HG03558 (cell line): ENCODE results near the gene CASP8.
A peak's percentile ranks its signal among the peaks of the same experiment; 100 is the strongest.
"Not testable (repeated sequence)": the region's sequence is repeated elsewhere in the genome, so short reads cannot be mapped to it uniquely, and the experiment has no call there.

ENCODE experiments used
- ATAC-seq: cut with Tn5 transposase; IDR thresholded peaks from one replicate; pipeline ENCODE4 v1.9.1; 2021; ENCODE audit warnings: moderate number of reproducible peaks; ENCODE audit not compliant: unreplicated experiment; ENCODE audit errors: extremely low read depth

Gene CASP8

GRCh38 chr2:201239167-201239935 lies 21.0 kb upstream of the CASP8 start:
- ATAC-seq: not testable (repeated sequence)

- no peak for ATAC-seq
These were observed 17.6 kb upstream of the CASP8 start for GRCh38 chr2:201242571-201243277.

GRCh38 chr2:201244829-201245228 lies 15.5 kb upstream of the CASP8 start:
- no peak for ATAC-seq

DNA sequence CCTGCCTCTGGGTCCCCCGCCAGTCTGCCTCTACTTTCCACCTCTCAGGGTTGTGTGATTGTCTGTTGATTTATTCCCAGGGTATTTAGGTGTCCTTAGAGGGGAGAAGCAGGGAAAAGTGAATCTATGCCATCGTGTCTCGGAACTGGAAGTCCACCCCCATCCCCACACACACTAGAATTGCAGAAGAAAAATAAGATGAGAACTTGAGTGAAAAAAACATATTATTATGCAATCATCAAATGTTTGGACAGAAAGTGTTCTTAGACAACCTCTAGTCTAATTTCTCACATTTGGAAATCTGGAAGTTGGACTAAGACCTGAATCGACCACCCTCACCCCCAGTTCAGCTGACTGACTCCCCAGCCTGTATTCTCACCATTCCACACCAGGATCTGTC lies 14.1 kb upstream of the CASP8 start:
- no peak for ATAC-seq

GRCh38 chr2:201248288-201248844 lies 12.0 kb upstream of the CASP8 start:
- no peak for ATAC-seq

- no peak for ATAC-seq
These were observed 10.4 kb upstream of the CASP8 start for GRCh38 chr2:201249889-201250288.

DNA sequence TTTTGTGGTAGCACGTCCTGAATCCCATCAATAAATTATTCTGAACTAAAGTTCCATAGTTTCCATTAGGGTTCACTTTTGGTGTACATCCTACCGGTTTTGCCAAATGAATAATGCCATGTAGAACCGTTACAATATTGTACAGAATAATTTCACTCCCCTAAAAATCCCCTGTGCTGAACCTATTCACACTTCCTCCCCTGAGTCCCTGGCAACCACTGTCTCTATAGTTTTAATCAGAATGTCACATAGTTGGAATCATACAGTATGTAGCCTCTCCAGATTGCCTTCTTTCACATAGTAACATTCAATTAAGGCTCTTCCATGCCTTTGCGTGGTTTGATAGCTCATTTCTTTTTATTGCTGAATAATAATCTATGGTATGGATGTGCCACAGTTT lies 9.6 kb upstream of the CASP8 start:
- no peak for ATAC-seq

DNA sequence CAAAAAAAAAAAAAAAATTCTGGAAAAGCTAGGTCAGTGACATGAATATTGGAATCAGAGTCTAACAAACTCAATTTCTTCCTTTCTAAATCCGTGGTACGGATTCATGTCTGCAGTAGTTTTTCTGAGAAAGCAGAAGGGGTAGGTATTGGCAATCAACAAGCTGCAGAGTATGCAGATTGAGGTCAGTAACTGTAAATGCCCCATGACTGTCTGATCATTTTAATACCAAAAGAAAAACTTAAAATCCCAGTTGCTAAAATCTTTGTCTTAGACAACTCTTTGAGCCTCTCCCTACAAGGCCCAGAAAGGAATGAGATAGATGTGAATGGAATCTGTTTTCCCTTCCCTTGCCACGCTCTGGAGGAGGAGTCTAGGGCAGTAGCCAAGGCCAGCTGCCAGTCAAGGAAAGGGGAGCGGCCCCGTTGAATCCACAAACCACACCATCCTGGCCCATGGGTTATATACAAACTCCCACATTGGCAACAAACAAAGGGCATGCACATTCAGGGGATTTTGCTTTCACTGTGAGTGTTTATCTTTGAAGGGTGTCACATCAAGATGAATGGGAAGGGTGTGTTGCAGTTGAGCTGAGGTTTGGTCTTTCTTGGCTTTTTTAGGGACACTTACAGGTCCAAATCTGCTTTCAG lies 6.1 kb upstream of the CASP8 start:
- ATAC-seq: no peak

DNA sequence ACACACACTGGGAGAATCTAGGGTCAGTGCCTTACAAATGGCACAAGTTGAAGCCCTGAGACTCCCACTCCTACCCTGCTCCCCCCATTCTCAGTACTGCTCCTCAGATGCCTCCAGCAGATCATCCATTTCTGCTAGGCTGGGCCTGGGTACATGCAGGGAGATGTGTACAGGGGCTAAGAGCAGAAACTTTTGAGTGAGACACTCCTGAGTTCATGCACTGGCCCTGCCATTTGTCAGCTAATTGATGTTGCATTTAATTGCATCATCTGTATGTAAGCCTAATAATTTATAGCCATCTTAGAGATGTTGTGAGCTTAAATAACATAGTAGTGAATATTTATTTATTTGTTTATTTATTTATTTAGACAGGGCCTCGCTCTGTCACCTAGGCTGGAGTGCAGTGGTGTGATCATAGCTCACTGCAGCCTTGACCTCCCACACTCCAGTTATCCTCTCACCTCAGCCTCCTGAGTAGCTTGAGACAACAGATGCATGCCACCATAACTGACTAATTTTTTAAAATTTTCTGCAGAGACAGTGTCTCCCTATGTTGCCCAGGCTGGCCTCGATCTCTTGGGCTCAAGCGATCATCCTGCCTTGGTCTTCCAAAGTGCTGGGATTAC lies 4.8 kb upstream of the CASP8 start:
- ATAC-seq: no peak

GRCh38 chr2:201256082-201256481 lies 4.3 kb upstream of the CASP8 start:
- ATAC-seq: no peak

GRCh38 chr2:201257381-201257955 lies 2.9 kb upstream of the CASP8 start:
- ATAC-seq: no peak

GRCh38 chr2:201257956-201258665 lies 2.2 kb upstream of the CASP8 start:
- peak; percentile 30 for ATAC-seq

DNA sequence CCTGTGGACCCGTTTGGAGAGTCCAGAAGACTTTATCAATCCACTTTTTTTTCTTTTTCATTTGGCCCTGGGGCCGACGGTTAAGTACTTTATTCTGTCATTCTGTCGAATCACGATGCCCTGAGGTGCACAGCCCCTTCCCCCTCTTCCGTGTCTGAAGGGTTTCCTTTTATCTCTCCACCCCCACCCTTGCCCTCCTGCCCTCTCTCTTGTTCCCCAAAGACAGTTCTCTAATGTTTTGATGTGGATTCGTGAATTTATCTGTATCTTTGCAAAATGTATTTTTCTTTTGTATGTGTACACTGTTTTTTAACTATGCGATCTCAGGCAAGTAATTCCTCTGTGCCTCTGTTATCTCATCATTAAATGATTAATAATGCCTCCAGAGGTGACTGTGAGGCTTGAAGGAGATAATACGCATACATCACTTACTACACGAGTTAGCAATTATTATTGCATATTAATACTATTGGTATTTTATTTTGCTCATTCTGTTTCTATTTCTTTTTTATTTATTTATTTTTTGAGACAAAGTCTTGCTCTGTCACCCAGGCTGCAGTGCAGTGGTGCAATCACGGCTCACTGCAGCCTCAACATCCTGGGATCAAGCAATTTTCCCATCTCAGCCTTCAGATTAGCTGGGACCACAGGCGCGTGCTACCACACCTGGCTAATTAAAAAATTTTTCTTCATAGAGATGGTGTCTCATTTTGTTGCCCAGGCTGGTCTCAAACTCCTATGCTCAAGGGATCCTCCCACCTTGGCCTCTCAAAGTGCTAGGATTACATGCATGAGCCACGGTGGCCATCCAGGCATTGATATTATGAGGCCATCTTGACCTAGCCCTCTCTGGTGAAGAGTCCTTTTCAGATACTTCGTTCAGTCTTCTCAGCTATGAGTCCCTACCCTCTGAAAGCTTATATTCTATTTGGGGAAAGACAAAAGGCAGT lies 1.4 kb upstream of the CASP8 start:
- ATAC-seq: no peak

DNA sequence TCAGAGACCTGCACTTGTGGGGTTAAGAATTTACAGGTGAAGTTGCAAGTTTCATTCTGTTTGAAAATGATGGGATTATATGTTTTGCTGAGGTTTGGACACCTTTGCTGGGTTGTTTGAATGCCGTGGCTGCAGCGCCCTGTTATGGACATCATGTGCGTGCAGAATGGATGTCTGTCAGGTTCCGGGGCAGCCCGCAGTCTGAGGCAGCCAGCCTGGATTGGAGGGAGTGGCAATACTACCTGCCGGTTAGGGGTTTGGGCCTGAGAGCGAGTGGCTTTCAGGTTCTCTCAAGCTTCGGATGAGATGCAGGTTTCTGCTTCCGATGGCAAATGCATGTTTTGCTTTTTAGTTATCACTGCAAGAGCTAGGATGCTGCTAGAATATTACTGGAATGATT lies 1.1 kb downstream of the CASP8 start:
- ATAC-seq: no peak

DNA sequence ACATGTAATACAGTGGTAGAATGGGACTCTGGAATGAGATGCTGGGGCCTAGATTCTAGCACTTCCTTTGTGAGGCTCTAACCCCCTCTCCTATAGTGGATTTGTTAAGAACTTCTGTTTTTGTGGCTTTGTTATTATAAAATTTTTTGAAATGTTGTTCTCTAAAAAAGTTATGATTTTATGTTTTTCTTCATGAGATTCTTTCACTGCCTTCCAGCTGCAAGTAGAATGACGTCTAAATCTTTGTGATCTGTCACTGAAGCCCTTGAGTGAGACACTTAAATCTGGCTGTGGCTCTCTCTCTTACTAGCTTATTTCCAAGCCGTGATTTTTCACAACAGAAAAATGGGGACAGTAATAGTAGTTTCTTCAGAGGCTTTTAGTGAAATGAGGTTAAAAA lies 1.6 kb downstream of the CASP8 start:
- ATAC-seq: no peak

DNA sequence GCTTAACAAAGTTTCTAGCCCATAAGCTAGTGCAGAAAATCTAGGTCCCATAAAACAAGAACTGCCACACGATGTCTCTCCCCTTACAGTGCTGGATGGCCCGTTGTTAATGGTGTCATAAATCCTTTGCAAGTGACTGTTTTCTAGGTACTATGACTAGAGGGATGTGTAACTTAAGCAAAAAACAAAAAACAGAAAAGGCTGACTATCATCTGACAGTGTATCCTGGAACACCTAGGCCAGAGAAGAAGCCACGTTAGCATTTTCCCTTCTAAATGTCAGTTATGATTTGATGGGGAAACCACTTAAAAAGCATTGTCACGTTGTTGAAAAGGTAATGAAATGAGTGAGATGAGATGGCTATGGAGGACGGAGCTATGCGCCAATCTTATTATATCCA lies 2.4 kb downstream of the CASP8 start:
- ATAC-seq: no peak

- no peak for ATAC-seq
These were observed 3.4 kb downstream of the CASP8 start for GRCh38 chr2:201263779-201264178.

GRCh38 chr2:201264472-201265173 lies 4.3 kb downstream of the CASP8 start:
- no peak for ATAC-seq
